GM23338 (cell line): ENCODE results near the gene FGGY. TPM values are rescaled to one million over a fixed set of nuclear protein-coding genes. Genes with fewer than 3 reads are reported as not detected.

Source experiments
- ATAC-seq: fragments of 200-7000 bp; cut with Tn5 transposase; 3 replicates; pipeline ENCODE4 v1.9.1; 2020
- DNase-seq: peaks from one replicate; pipeline ENCODE4 v3.0.0-alpha.2; 2015; ENCODE audit warnings: low spot score
- H2AFZ ChIP-seq: fragments of 200-600 bp; sonication (generic); 2 replicates; pipeline ENCODE4 v1.8.0; 2016; ENCODE audit warnings: antibody characterized with exemption, mild to moderate bottlenecking, moderate library complexity
- H3F3A ChIP-seq: fragments of 200-600 bp; sonication (generic); replicated peaks from 2 replicates; pipeline ENCODE4 v1.8.0; 2017; ENCODE audit warnings: antibody characterized with exemption, mixed run types, low read depth
- H3K27ac ChIP-seq: fragments of 200-600 bp; sonication (generic); 2 replicates; pipeline ENCODE4 v1.6.1; 2016; ENCODE audit warnings: low read depth
- H3K27me3 ChIP-seq: fragments of 200-600 bp; sonication (generic); 2 replicates; pipeline ENCODE4 v1.8.0; 2016; ENCODE audit warnings: mild to moderate bottlenecking, mixed run types, moderate library complexity; ENCODE audit not compliant: insufficient read depth
- H3K36me3 ChIP-seq: fragments of 200-600 bp; sonication (generic); 2 replicates; pipeline ENCODE4 v1.8.0; 2016; ENCODE audit warnings: mild to moderate bottlenecking; ENCODE audit not compliant: insufficient read depth
- H3K4me1 ChIP-seq: fragments of 200-600 bp; sonication (generic); 2 replicates; pipeline ENCODE4 v1.8.0; 2016; ENCODE audit warnings: mild to moderate bottlenecking, moderate library complexity; ENCODE audit not compliant: insufficient read depth
- H3K4me2 ChIP-seq: fragments of 200-600 bp; sonication (generic); 2 replicates; pipeline ENCODE4 v1.7.1; 2017; ENCODE audit warnings: mixed run types
- H3K4me3 ChIP-seq: fragments of 200-600 bp; sonication (generic); 2 replicates; pipeline ENCODE4 v1.6.1; 2016; ENCODE audit warnings: mixed run types
- H3K79me2 ChIP-seq: fragments of 200-600 bp; sonication (generic); replicated peaks from 2 replicates; pipeline ENCODE4 v1.8.0; 2017; ENCODE audit warnings: mild to moderate bottlenecking; ENCODE audit not compliant: insufficient read depth
- H3K9me2 ChIP-seq: fragments of 200-600 bp; sonication (generic); 2 replicates; pipeline ENCODE4 v1.8.0; 2017; ENCODE audit not compliant: insufficient read depth
- H4K20me1 ChIP-seq: fragments of 200-600 bp; sonication (generic); replicated peaks from 2 replicates; pipeline ENCODE4 v1.8.0; 2017; ENCODE audit warnings: mild to moderate bottlenecking; ENCODE audit not compliant: insufficient read depth
- H3K27ac Mint-ChIP-seq: 2 replicates; pipeline ENCODE4 v1.8.0; 2020; ENCODE audit warnings: inconsistent platforms, mild to moderate bottlenecking, moderate library complexity, mixed read lengths
- H3K27me3 Mint-ChIP-seq: 3 replicates; pipeline ENCODE4 v1.8.0; 2022; ENCODE audit warnings: low read depth, mild to moderate bottlenecking, moderate library complexity, mixed read lengths, inconsistent platforms; ENCODE audit not compliant: insufficient read depth, poor library complexity
- H3K36me3 Mint-ChIP-seq: 3 replicates; pipeline ENCODE4 v1.8.0; 2021; ENCODE audit warnings: low read depth, mild to moderate bottlenecking, inconsistent platforms, moderate library complexity, mixed read lengths
- H3K4me1 Mint-ChIP-seq: 3 replicates; pipeline ENCODE4 v1.8.0; 2020; ENCODE audit warnings: mild to moderate bottlenecking, inconsistent platforms, mixed read lengths
- H3K4me3 Mint-ChIP-seq: 3 replicates; pipeline ENCODE4 v1.8.0; 2021; ENCODE audit warnings: moderate library complexity, mild to moderate bottlenecking, inconsistent platforms, mixed read lengths
- H3K9me3 Mint-ChIP-seq: 3 replicates; pipeline ENCODE4 v1.8.0; 2020; ENCODE audit warnings: moderate library complexity, mild to moderate bottlenecking, inconsistent platforms, mixed read lengths
- CREB1 ChIP-seq: fragments of 250-450 bp; sonication (Bioruptor Pico); IDR thresholded peaks from 2 replicates; pipeline ENCODE4 v1.5.0; 2020; ENCODE audit warnings: low read depth, mild to moderate bottlenecking, moderate library complexity
- CTCF ChIP-seq, 2 experiments: fragments of 200-600 bp in 1 of 2; sonication (generic) in 1 of 2; conservative IDR thresholded peaks; 2 replicates each; pipeline versions ENCODE4 v1.5.1 to v1.6.1; 2016 to 2017; ENCODE audit warnings: antibody characterized with exemption in 2 of 2, low read depth in 2 of 2, mild to moderate bottlenecking in 2 of 2, moderate library complexity in 1 of 2
- ETS1 ChIP-seq: IDR thresholded peaks from 2 replicates; pipeline ENCODE4 v1.6.1; 2016; ENCODE audit warnings: antibody characterized with exemption
- EZH2 ChIP-seq: fragments of 200-600 bp; sonication (generic); IDR thresholded peaks from one replicate; pipeline ENCODE4 v1.8.0; 2017; ENCODE audit warnings: antibody characterized with exemption, mild to moderate bottlenecking, low read depth; ENCODE audit not compliant: unreplicated experiment
- EZH2phosphoT487 ChIP-seq: fragments of 200-600 bp; sonication (generic); IDR thresholded peaks from one replicate; pipeline ENCODE4 v1.8.1; 2018; ENCODE audit warnings: antibody characterized with exemption; ENCODE audit not compliant: unreplicated experiment
- JUNB ChIP-seq: IDR thresholded peaks from one replicate; pipeline ENCODE4 v1.6.1; 2016; ENCODE audit warnings: antibody characterized with exemption; ENCODE audit not compliant: unreplicated experiment
- NANOG ChIP-seq: IDR thresholded peaks from 2 replicates; pipeline ENCODE4 v1.6.1; 2016; ENCODE audit warnings: antibody characterized with exemption, borderline replicate concordance
- POLR2AphosphoS5 ChIP-seq: IDR thresholded peaks from 2 replicates; pipeline ENCODE4 v1.6.1; 2016; ENCODE audit warnings: antibody characterized with exemption, low read depth
- REST ChIP-seq: IDR thresholded peaks from one replicate; pipeline ENCODE4 v1.6.1; 2018; ENCODE audit warnings: antibody characterized with exemption; ENCODE audit not compliant: unreplicated experiment
- STAT1 ChIP-seq: IDR thresholded peaks from one replicate; pipeline ENCODE4 v1.6.1; 2016; ENCODE audit warnings: antibody characterized with exemption; ENCODE audit not compliant: unreplicated experiment
- ZNF114 ChIP-seq: fragments of 250-450 bp; sonication (Bioruptor Pico); IDR thresholded peaks from 2 replicates; pipeline ENCODE4 v1.5.0; 2020; ENCODE audit warnings: mild to moderate bottlenecking, moderate library complexity
- ZNF331 ChIP-seq: fragments of 250-450 bp; sonication (Bioruptor Pico); IDR thresholded peaks from 2 replicates; pipeline ENCODE4 v1.5.0; 2020; ENCODE audit warnings: low read depth, mild to moderate bottlenecking, moderate library complexity
- ZNF462 ChIP-seq: fragments of 250-450 bp; sonication (Bioruptor Pico); IDR thresholded peaks from 2 replicates; pipeline ENCODE4 v1.5.0; 2020; ENCODE audit warnings: mild to moderate bottlenecking, moderate library complexity
- polyA plus RNA-seq: library from polyadenylated mRNA; unstranded; fragments of >200 nt; fragmentation: Nextera tagmentation; extraction: Ambion mirVana; gene quantifications from 2 replicates; pipeline ENCODE4 v1.2.1, GENCODE V29; 2016
- total RNA-seq: library from RNA; depleted of rRNA; stranded (reverse); fragments of >200 nt; shearing (Covaris generic); gene quantifications from 2 replicates; pipeline ENCODE4 v1.2.3, GENCODE V29; 2014

The FGGY gene
- total and polyA plus RNA-seq, 2 experiments from 2014 or later: 10.9 to 21.4 TPM

DNA sequence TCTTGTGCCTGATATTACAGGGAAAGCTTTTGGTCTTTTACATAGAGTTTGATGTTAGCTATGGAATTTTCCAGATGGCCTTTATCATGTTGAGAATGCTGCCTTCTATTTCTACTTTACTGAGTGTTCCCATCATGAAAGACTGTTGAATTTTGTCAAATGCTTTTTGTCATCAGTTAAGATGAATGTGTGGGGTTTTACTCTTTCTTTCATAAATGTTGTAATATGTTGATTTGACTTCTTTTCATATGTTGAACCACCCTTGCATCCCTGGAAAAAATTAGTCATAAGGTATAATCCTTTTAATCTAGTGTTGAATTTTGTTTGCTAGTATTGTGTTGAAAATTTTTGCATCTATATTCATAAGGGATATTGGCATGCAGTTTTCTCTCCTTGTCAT lies 501.7 kb downstream of the FGGY start:
- H3K9me3 Mint-ChIP-seq: no peaks in the 10 kb centered on the region
- Histone ChIP-seq H3K36me3 (no peaks in the 10 kb centered on the region), H3F3A (no peaks in the 10 kb centered on the region), H3K4me2 (no peak overlapping the region), H3K79me2 (no peaks in the 10 kb centered on the region), H4K20me1 (no peaks in the 10 kb centered on the region), H2AFZ (no peak overlapping the region), H3K4me3 (no peak overlapping the region), H3K27me3 (no peaks in the 10 kb centered on the region), H3K4me1 (no peaks in the 10 kb centered on the region), H3K27ac (no peak overlapping the region), H3K9me2 (peaks cover 7% of the 10 kb centered on the region; the same call in 1 of the 2 replicates)
- no peak overlapping the region for H3K4me3 Mint-ChIP-seq
- TF ChIP-seq POLR2AphosphoS5 (no peak), NANOG (no peak), CTCF (conservative IDR thresholded peaks at IDR 0.05; ENCODE audit: low read depth in 2 of 2) (no peak), JUNB (no peak), EZH2phosphoT487 (no peak), CREB1 (CRISPR knock-in tag) (no peak), ZNF114 (CRISPR knock-in tag) (no peak), ETS1 (no peak), ZNF331 (no peak), REST (no peak), ZNF462 (no peak), EZH2 (no peak), STAT1 (no peak)
- H3K27ac Mint-ChIP-seq: no peak overlapping the region
- ATAC-seq (no peak), DNase-seq (no peak)
- H3K27me3 Mint-ChIP-seq: peaks cover 2% of the 10 kb centered on the region
- H3K36me3 Mint-ChIP-seq: no peaks in the 10 kb centered on the region
- H3K4me1 Mint-ChIP-seq: no peaks in the 10 kb centered on the region
